HG03196 (cell line): Measurements from ENCODE around the gene FAM114A1.
"Not testable (repeated sequence)": the region's sequence is repeated elsewhere in the genome, so short reads cannot be mapped to it uniquely, and the experiment has no call there.

Experiments used
- ATAC-seq: cut with Tn5 transposase; IDR thresholded peaks from one replicate; pipeline ENCODE4 v1.9.1; 2021; ENCODE audit not compliant: unreplicated experiment

FAM114A1 gene

DNA sequence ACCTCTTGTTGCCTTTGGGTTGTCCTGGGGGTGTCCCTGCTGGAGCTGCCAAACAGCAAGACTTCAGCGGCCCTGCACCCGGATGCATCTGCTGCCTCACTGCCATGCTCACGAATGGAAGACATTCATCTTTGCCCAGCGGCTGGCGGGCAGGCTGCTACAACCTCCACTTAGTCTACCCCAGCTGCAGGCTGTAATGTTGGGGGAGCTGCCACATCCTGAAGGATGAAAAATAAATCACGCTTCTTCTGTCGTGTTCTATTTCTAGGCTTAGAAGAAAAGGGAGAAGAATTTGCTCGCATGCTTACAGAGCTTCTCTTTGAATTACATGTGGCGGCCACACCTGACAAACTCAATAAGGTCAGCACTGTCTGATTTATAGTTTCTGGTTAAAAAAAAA lies 61.4 kb downstream of the FAM114A1 start:
- no peak for ATAC-seq

DNA sequence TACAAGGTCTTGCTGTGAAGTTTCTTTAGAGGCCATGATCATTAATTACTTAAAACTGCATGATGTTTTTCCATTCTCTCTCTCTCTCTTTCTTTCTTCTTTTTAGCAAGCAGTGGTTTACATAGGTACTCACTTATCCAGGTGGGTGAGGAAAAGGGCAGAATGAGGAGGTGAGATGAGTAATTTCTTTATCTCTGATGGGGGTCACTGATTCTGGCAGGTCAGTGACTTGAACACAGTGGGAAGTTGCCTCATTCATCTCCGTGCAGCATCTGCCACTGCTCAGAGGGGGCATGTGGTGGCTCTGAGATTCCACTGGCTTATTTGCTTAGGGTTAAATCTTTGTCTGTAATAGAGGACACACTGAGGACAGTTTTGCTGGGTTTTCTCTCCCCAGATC lies 62.6 kb downstream of the FAM114A1 start:
- ATAC-seq = no peak

DNA sequence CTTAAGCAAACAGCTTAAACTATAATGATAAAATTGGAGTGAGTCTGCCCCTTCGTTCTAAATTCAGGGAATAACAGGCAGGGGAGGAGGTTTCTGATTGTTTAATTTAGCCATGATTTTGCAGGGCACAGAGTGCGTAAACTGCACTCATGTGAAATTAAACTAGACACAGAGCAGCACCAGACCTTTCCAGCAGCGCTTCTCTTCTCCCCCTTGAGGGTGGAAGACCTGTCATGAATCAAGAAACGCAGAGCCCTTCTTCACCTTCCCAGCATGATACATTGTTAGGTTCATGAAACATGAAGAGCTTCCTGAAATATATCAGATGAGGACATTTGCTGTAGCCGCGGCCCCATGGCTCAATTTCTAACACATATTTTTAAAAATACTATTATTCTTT lies 63.1 kb downstream of the FAM114A1 start:
- no peak for ATAC-seq

DNA sequence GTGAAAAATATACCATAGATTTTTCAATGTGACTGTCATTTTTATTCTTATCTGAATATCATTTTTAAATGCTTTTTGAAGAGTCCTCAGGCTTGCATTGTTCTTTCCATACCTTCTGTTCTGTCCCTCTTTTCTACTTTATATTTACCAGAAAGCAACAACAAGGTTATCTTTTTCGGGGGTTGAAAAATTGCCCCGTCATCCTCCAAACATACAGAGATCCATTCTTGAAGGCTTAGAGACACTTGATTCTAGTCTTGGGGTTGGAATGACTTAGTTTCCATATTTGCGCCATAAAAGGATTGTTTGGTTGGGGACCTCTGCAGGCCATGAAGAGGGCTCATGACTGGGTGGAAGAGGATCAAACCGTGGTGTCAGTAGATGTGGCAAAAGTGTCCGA lies 63.5 kb downstream of the FAM114A1 start:
- no peak for ATAC-seq

DNA sequence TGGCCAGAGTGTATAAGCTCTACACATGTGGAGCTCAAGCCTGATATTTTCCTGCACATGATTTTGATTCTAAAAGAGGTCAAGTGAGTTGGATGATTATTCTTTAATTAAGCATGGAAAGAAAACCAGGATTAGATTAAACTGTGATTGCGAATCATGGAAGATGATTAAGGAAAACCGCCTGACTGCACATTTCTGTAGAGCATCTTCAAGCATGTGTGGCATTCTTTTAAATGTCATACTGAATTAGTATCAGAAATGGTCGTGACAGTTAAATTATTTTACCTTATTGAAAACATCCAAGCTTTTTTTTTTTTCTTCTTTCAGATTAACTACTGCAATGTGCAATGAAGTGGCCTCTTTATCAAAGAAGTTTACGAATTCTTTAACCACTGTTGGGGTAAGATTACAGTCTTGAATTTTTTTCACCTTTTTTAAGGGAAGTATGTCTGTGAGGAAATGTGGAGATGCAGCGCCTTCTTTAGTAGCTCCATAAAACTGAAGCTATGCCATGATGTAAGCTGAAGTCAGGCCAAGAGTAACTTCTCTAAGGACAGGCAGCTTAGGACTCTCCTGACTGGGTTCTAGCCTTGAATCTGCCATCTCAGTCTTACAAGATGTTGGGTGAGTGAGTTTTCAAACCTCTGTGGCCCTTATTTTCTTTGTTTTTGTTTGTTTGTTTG lies 67.9 kb downstream of the FAM114A1 start:
- no peak for ATAC-seq

DNA sequence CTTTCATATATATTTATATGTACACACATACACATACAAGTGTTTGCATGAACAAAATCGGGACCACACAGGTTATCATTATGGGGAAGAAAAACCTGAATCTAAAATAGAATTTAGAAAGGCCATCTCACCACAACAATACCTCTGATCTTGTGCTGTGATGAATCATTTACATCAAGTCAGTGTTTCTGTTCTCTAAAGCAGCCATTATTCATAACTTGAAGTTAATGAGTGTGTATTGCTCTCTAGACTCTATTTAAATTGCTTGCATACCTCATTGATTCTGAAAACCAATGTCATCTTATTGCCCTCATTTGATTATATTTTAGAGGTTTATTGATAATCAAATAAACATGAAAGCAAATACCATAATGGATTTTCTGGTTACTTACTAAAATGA lies 71.6 kb downstream of the FAM114A1 start:
- peak; percentile 95 for ATAC-seq

DNA sequence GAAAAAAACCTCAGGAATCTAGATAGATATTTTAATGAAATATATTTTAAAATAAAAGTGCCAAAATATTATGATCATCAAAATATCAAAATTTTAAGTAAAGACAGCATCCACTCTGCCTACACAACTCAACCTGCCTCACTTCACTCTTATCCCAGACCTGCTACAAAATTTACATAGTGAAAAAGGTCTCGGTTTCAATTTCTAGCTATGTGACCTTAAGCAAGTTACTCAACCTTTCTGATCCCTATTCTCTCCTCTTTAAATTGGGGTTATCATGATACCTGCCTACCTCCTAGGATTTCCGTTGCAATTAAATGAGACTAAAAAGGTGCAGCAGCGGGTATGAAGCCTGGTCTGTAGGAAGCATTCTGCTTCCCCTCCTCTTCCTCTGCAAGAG lies 72.9 kb downstream of the FAM114A1 start:
- ATAC-seq = no peak

DNA sequence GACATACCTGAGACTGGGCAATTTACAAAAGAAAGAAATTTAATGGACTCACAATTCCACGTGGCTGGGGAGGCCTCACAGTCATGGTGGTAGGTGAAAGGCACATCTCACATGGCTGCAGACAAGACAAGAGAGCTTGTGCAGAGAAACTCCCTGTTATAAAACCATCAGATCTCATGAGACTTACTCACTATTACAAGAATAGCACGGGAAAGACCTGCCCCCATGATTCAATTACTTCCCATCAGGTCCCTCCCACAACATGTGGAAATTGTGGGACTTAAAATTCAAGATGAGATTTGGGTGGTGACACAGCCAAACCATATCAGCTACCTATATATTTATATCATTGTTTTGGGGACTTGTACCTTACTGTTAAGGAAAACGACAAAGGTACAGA lies 74.3 kb downstream of the FAM114A1 start:
- not testable (repeated sequence) for ATAC-seq

DNA sequence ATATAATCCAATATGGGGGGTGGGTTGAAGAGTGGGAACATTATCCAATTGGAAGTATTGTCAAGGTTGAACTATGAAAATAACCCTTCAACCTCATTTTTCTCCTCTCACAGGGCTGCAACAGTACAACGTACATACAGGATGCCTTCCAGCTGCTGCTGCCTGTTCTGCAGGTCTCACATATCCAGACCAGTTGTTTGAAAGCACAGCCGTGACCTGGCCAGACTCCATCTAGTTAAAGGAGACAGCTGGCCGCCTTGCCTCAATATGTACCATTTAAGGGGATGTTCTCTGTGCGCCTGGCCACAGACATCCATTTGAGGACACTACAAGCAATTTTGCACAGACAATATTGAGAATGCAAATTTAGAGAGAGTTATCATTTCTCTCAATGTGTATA lies 75.7 kb downstream of the FAM114A1 start:
- no peak for ATAC-seq

DNA sequence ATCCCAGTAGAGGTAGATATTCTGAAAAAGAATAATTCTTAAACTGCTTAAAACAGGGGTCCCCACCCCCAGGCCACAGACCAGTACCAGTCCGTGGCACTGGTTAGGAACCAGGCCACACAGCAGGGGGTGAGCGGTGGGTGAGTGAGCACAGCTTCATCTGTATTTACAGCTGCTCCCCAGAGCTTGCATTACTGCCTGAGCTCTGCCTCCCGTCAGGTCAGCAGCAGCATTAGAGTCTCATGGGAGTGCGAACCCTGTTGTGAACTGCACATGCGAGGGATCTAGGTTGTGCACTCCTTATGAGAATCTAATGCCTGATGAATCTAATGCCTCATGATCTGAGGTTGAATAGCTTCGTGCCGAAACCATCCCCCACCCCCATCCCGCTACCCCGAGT lies 76.8 kb downstream of the FAM114A1 start:
- no peak for ATAC-seq

DNA sequence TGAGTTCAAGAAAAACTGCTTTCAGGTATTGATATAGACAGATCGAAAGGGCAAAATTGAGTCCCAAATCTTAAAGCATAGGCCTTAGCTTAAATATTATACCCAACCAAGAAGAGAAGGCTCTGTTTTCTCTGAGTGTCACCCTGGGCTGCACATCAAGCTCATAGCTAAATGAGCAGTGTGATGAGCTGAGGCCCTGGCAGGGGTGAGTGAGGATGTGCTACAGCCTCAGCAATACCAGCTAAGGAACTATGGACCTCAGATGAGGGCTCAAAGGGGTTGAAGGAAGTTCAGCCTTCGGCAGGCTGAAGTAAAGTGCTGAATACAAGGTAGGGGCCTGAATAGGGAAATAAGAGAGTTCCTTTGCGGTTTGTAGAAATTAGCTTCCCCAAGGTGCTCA lies 79.3 kb downstream of the FAM114A1 start:
- ATAC-seq = no peak

DNA sequence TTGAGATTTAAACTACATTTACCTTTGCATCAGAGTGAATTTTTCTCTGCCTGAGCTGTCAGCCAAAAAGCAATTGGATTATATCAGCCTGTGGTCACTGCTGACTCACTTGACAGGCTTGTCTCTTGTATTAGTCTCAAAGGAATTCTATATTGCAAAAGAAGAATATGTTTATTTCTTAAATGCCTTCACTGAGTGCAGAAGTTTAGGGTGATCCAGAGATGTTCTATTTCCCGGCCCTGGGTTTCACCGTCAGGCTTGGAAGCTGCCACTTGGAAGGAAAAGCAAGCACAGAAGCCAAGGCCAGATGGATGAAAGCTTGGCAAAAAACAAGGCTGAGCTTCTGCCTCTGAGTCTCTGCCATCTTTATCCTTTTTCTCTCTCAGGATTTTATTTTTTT lies 80.9 kb downstream of the FAM114A1 start:
- no peak for ATAC-seq

DNA sequence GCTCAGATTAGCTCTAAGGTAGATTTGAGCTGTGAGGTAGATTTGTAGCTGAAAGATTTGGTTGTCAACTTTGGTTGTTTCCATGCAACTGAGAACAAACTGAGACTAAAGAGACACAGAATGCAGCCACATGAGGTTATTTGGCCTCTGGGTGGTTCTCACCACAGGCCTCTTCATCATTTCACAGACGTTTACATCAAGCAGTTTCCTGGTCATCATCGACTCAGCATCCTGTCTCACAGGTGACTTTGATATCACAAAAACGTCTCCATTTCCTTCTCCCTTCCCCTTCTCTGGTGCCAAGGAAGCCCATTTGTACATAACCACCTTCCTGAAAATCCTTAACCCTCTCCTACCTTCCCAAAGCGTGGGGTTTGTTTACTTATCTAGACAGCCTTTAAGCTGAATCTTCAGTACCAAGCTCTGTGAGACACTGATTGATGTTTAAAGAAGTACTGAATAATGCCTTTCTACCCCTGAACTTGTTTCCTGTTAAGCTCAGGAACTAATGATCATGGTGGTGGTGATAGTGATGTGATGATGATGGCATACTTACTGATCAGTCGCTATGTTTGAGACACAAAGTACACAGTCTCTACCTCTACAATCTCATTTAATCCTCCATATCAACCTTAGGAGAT lies 81.9 kb downstream of the FAM114A1 start:
- ATAC-seq = no peak

DNA sequence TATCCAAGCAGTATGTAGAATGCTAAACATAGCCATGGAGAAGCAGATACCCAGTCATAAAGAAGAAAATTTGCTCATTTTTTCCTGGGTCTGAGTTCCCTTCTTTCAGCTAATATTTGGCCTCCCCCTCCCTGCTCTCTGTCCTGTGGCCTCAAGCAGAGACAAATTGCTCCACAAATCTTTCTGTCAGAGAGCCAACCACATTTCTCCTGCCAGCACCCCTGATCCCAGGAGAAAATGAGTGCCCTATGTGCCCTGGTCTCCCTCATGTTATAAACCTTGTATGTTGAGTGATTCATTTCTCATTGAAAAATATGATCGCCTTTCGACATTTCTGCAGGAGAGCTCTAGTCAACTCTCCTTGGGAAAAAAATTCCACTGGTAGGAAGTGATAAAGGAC lies 82.6 kb downstream of the FAM114A1 start:
- ATAC-seq = no peak

DNA sequence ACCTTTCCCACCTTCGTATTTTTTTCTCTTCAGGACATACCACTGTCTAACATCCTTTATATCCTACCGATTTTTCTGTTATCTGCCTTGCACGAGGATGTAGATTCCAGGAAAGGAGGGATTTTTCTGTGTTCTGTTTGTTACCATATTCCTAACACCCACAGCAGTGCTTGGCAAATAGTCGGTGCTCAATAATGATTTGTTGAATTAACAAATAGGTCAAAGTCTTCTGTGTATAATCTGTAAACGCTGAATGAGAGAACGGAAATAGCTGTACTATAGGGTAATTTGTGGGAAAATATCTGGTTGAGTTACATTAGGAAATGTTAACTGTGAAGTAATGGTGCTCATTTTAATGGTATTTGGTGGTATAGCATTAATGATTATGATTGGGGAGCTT lies 83.1 kb downstream of the FAM114A1 start:
- no peak for ATAC-seq

DNA sequence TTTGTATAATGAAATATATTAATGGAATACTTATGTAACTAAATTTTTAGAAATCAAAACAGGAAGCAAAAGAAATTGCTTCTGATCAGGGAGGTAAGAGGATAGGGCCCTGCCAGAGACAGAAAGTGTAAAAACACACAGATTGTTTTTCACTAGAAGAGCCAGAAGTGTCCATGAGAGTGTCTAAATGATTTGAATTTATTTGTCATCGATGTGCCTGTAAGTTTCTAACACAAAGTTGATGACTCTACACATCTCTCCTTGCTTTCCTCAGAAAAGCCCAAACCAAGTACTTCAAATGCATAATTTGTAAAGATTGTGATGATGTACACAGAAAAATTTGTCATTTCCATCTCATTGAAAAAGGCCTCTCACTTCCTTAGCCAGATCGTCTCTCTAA lies 84.0 kb downstream of the FAM114A1 start:
- no peak for ATAC-seq

DNA sequence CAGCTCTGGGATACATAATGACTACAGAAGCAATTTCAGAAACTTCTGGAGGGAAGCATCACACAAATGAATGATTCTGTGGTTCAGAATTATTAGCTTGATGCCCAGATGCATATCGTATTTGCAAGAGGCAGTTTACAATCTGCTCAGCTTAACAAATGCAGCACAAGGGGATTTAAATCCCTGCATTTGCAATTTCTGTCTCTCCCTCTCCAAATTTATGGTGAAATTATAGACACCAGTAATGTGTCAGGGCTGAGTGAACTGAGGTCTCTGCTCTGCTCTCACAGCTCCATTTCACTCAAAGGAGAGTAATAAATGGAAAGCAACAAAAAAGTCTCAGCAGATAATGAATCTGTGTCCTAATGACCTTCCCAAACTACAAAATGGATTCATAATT lies 84.4 kb downstream of the FAM114A1 start:
- ATAC-seq = no peak

DNA sequence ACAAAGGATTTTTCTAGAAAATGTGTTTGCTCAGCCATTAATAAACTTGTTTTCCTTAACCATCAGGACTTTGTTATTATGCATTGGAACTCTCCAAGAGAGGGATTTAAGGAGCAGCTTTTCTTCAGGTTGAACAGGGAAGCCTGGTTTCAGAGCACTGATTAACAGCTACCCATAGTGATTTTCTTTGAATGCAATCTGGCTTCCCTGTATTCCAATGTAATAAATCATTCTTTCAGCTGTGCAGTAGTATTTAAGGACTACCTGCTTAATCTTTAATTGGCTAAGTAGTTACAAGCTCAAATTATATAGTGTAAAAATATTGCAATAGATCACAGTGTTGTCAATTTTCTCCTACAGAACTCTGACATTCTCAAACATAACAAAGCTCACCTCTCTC lies 87.1 kb downstream of the FAM114A1 start:
- no peak for ATAC-seq

DNA sequence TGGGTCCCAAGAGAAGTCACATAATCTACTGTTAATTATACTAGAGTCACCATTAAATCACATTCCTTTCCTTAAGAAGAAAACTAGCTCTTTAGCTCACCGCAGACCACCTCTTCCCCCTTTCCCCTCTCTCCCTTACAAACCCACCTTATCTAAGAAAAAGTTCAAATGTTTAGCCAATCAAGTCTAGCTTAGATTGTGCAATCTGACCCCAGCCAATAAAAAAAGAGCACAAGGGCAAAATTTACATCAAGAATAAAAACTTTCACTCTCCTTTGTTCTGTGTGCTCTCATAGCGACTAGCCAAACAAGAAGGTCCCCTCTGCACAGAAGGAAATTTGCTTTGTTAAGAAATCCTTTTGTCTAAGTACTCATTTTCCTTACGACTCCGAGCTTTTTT lies 88.4 kb downstream of the FAM114A1 start:
- no peak for ATAC-seq

DNA sequence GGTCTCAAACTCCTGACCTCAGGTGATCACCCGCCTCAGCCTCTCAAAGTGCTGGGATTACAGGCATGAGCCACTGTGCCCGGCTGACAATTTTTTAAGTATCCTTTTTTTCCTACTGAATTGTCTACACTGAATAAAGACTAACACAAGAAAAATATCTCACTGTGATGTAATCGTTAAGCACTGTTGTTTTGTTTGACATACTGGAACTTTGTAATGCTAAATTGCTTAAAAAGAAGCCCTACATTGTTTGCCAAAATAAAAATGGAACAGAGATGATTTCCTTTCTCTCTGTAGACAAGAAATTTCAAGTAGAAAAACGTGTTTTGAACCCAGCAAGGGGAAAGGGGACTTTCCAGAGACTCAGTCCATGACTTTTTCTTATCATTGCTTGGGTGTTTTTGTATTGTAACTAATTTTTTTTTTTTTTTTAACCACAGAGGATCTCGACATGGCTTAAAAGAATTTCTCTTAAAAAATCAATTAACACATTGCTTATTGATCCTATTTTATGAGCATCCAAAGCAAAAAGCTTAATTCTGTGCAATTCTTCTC lies 89.7 kb downstream of the FAM114A1 start:
- no peak for ATAC-seq

DNA sequence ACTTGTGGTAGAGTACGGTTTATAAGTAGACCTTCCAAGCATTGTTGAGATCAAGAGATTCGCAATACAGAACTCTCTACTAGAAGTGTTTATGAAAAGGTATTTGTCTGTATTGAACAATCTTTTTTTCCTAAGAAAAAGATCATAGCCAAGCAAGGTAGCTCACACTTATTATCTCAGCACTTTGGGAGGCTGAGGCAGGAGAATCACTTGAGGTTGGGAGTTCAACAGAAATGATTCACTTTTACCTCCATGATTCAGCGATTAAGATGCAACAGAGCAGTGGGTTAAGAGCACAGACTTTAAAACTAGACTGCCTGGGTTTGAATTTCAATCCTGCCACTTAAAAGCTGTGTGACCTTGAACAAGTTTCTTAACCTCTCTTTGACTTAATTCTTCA lies 90.3 kb downstream of the FAM114A1 start:
- no peak for ATAC-seq

DNA sequence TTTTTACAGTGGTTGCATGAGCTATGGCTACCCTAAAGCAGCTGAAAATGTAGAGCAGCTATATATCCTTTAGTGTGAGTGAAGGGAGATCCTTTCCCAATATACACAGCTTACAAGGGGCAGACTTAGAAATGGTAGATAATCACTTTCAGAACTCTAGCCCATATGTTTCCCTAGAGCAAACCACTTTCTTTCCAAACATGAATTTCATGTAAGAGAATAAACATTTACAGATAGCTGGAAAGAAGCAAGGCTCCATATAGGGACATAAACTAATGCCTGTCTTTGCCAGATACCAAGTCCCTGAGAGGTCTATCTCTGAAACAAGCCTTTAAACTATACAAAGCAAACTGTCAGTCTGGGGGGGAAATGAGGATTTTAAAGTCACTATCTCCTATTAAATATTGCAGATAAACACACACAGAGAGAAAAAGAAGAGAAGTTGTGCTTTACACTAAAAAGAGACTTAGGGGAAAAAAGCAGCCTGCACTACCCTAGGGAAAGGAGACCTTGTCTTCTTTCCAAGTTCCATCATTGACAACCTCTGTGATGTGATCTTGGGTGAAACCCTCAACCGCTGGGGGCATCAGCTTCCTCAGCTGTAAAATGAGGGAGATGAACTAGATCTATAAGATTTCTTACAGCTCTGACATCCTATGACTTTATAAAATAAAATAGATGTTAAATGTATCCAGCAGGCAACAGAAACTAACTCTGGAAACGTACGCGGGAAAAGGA lies 91.0 kb downstream of the FAM114A1 start:
- ATAC-seq = no peak
